LoVo (cell line): ENCODE results near the gene CRKL.

Source experiments
- DNase-seq: peaks from one replicate; pipeline ENCODE4 v3.0.0-alpha.2; 2016; ENCODE audit warnings: low spot score

The CRKL gene

DNA sequence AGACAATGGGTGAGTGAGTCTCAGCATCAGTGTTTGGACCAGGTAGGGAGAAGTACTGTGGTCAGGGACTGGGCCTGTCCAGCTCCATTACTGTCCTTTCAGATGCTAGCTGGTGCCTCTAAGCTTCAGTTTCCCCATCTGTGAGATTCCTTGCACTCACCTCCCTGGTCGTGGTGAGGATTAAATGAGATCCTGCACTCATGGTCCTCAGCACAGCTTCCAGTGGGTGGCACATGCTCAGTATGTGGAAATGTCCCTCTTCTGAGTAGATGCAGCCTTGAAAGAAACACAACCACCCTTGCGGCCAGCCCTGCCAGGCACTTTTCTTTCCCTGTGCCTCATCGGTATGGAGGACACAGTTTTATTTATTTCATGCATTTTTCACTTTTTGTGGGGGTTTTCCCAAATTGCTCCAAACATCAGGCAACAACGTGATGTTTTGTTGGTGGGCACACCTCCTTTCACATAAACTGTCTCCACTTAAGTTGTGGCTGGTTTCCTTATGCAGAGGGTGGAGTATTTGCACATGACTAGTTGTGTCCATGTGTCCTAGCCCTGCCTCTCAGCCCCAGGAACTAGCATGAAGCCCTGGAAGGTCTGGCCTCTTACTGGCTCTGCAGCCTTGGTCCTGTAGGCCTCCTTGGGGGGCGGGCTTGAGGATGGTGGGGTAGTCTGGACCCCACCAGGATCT, 66.0 kb downstream of the CRKL start:
- DNase-seq = no peak

DNA sequence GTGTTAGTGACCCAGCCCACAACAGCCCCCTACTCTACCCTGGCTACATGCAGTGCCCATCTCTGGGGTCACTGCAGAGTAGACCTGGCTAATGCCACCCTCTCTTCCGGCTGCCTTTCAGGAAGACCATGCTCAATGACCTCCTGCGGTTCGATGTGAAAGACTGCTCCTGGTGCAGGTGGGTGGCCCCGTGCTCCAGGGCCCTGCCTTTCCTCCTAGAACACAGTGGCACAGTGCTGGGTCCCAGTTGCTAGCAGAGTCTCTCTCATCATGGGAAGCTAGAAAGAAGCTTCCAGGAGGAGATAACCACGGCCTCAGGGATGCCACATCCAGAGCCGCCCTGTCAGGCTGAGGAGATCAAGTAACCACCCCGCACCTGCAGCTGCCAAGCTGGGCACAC, 68.5 kb downstream of the CRKL start:
- DNase-seq = no peak

DNA sequence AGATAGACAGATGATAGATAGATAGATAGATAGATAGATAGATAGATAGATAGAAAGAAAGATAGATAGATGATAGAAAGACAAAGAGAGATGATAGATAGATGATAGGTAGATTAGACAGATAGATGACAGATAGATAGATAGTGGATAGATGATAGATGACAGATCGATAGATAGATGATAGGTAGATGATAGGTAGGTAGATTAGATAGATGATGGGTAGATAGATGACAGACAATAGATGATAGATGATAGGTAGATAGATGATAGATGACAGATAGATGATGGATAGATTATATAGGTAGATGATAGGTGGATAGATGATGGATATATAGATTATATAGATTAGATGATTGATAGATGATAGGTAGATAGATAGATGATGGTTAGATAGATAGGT, 69.2 kb downstream of the CRKL start:
- no peak for DNase-seq

DNA sequence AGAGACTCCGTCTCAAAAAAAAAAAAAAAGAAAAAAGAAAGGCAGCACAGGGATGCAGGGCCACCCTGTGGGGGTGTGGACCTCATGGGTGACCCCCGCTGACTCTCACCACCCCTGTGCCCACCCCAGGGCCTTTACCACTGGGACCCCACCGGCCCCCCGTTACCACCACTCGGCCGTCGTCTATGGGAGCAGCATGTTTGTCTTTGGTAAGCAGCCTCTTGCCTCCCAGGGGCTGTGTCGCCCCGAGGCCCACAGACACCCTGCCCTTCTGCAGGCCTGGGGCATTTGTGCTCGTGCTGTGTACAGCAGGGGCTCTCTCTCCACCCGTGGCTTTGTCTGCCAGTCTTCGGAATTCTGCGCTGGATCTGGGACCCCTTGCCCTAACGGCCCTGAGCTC, 70.2 kb downstream of the CRKL start:
- no peak for DNase-seq

DNA sequence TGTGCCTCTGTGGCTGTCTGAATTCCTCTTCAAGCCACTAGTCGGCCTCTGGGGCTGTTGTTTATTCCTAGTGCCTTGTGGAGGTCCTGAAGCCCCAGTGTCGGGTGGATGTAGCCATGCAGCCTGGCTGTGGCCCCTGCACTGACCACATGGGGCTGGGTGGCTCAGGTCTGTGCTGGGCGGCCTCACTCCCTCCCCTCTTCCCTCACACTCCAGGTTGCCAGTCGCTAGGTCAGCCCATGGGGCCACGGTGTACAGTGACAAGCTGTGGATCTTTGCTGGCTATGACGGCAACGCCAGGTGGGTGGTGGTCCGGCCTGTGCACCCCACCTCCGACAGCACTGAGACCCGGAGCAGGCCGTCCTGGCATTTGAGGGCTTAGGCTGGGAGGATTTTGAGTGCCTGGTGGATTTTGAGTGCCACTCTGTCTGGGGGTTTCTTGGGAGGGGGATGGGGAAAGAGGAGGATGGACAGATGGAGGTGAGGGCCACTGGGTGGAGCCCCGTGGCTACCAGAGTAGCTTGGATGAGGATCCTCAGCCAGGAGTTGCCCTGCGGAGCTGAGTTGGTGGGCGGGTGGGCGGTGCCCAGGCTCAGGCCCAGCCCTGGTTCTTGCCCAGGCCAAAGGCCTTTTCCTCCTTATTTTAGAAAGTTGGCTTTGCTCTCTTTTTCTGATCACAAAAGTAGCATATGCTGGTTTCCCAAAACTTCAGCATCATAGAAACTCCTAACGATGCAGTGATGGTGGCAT, 71.5 kb downstream of the CRKL start:
- no peak for DNase-seq

DNA sequence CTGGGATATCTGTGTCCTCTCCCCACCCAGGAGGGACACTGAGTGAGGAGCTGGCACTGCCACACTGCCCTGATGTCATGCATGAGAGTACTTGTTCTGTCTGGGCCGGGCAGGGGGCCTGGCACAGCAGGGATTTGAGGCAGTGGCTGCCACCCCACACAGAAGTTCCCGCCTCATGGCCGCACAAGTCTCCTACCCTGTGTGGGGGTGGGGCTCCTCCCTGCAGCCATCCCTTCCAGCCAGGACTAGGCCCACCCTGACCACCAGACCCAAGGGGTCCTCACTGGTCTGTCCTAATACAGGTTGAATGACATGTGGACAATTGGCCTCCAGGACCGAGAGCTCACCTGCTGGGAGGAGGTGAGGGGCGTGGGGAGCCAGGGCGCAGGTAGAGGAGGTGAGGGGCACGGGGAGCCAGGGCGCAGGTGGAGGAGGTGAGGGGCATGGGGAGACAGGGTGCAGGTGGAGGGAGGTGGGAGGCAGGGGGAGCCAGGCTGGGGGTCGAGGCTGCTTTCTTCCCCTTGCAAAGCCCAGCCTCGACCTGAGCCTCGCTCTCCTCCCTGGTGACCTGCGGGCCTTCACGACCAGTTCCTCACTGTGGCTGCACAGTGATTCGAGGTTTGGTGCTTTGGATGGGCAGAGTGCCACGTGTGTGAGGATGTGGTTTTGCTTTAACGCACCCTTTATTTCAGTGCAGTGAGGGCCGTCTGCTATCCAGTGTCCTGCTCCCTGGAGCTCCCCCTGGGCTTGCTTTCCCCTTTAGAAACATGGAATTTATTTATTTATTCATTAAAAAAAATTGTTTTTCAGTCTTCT, 72.3 kb downstream of the CRKL start:
- DNase-seq = no peak

DNA sequence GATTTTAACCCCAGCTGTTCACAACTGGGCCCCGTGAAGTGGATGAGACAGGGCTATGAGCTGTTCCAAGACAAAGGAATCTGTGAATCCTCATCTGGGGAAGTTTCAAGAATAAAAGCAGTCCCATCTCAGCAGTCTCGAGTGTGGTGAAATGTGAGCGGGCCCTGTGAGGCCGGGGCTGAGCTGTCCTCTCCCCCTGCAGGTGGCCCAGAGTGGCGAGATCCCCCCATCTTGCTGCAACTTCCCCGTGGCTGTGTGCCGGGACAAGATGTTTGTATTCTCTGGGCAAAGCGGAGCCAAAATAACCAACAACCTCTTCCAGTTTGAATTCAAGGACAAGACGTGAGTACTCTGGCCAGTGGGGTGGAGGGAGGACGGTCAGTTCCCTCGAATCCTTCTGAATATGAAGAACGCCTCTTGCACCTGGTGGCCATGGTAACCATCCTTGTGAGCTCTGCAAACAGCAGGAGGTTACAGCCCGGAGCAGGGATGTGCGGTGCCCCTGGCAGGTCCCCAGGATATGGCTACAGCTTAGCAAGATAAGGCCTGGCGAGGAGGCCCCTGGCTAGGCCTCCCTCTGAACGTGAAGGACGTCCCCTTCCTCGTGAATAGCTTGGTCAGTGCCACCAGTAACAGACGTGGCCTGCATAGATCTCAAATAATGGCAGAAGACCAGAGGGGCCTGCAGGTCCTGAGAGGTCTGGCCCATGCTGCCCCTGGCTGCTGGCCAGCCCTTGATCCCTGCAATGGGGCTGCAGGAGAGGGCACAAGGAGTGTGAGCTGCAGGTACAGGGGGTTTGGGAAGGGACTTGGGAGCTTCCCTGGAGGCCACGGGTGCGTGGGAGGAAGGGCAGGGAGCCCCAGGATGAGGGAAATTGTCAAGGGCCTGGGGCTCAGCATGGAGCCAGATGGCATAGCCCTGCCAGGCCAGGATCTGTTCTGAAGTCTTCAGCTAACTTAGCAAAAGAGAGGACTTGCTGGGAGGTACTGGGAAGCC, 73.3 kb downstream of the CRKL start:
- no peak for DNase-seq

DNA sequence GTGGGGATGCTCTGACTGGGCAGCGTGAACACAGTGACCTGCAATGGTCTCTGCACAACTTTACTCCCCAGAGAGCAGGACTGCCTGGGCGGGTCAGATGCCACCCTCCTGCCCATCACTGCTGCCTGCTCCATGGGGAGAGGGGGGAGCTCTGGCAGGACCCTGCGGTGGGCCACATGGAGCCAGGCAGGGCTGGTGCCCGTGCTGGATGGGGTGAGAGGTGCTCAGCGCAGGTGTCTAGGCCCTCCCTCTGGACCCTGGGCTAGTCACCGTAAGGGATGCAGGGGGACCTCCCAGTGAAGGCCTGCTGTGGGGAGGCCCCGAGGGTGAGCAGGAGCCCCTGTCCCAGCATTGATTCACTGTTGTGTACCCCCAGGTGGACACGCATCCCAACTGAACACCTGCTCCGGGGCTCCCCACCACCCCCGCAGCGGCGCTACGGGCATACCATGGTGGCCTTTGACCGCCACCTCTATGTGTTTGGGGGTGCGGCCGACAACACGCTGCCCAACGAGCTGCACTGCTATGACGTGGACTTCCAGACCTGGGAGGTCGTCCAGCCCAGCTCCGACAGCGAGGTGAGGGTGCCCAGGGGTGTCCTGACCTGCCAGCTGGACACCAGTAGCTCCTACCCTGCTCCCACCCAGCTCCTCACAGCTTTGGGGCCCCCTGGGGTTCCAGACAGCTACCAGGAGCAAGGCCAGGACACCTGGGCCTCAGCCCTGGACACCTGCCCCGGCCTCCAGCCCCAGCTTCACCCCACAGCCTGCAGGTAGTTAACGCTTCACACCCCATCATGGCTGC, 74.2 kb downstream of the CRKL start:
- DNase-seq = no peak

DNA sequence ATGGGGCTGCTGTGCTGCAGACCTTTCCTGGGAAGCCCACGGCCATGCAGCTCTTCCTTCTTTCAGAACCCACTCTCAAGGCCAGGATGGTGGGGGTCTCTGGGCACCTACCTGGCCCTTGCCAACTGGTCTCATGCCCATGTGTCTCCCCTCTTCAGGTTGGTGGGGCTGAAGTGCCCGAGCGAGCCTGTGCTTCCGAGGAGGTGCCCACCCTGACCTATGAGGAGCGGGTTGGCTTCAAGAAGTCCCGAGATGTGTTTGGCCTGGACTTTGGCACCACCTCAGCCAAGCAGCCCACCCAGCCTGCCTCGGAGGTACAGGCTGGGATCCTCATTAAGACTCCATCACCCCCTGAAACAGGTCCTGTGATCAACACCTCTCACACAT, 74.8 kb downstream of the CRKL start:
- DNase-seq = no peak

DNA sequence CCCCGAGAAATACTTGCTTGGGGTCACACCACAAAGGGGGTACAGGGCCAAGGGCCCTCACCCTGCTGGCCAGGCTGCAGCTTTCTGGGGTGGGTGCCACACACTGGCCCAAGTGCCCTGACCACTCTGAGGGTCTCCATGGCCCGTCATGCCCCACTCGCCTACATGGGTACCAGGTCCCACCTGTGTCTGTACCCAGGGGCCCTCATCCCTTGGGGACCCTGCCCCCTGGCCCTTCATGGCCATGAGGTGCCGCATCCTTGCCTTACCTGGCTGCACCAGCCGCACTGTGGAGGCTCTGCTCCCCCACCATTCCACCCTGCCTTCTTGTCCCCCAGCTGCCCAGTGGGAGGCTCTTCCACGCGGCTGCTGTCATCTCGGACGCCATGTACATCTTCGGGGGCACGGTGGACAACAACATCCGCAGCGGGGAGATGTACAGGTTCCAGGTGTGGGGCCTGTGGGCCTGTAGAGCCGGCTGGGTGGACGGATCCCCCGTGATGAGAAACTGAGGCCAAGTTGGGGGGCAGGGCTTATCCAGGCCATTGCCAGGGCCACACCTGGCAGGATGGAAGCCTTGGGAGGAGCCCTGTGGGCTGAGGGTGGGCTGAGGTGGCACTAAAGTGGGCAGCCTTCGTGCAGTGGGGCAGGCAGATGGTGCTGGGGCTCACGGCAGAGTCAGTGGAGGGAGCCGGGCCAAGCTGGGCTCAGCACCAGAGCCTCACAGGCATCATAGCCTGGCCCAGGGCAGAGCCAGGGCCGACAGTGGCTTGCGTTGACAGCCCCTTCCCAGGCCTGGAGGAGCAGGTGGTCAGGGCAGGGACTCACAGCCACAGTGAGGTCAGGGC, 75.5 kb downstream of the CRKL start:
- no peak for DNase-seq

DNA sequence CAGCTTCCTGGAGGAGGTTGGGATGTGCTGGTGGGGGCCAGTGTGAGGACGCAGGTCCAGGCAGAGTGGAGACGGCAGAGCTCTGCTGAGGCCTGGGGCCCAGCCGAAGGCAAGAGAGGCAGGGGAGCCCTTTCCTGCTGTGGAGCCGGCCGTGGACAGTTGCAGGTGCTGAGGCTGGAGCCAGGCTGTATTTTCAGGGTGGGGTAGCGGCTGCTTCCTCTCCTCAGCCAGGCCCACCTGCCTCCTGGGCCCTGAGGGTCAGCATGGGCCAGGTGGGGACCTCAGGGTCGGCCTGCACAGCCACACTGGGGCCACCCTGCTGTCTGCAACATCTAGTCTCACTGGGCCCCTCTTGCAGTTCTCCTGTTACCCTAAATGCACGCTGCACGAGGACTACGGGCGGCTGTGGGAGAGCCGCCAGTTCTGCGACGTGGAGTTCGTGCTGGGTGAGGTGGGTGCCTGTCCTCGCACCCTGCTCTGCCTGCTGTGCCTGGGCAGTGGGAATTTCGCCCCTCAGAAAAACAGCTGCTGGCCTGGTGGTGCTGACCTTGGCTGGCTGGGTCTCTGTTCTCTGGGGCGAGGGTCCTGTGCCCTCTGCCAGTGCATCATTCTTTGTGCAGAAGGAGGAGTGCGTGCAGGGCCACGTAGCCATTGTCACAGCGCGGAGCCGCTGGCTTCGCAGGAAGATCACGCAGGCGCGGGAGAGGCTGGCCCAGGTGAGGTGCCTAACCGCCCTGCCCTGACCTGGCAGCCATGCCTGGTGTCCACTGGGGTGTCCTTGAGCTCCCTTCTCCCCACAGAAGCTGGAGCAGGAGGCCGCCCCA, 76.3 kb downstream of the CRKL start:
- no peak for DNase-seq

DNA sequence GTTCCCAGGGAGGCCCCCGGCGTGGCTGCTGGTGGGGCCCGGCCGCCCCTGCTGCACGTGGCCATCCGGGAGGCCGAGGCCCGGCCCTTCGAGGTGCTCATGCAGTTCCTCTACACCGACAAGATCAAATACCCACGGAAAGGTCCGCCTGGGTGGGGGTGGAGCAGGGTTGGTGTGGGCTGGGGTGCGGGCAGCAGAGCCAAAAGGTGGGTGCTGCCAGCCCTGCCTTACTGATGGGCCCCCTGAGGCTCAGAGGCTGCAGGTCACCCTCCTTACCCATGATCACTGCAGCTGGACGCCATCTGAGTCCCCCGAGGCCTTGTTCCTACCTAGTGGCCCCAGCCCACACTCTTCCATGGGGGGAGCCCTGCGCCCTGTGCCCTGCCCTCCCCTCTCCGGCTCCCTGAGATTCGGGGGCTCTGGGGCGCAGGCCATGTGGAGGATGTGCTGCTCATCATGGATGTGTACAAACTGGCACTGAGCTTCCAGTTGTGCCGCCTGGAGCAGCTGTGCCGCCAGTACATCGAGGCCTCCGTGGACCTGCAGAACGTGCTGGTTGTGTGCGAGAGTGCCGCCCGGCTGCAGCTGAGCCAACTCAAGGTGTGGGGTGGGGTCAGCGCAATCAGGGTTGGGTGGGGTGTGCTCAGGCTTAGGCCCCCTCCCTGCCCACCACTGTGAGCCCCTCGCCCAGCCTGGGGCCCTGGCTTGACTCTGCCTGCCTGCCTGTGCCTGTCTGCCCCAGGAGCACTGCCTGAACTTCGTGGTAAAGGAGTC, 77.1 kb downstream of the CRKL start:
- no peak for DNase-seq

DNA sequence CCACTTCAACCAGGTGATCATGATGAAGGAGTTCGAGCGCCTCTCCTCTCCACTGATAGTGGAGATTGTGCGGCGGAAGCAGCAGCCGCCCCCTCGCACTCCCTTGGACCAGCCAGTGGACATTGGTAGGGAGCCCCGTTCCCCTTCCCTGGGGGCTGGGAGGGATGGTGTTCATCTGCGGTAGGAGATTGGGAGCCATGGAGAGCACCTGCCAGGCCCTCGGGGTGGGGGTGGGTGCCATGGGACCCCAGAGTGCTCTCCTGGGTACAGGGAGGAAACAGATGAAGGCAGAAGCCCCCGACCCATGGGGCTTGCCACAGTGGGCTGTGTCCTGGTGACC, 77.7 kb downstream of the CRKL start:
- DNase-seq = no peak

DNA sequence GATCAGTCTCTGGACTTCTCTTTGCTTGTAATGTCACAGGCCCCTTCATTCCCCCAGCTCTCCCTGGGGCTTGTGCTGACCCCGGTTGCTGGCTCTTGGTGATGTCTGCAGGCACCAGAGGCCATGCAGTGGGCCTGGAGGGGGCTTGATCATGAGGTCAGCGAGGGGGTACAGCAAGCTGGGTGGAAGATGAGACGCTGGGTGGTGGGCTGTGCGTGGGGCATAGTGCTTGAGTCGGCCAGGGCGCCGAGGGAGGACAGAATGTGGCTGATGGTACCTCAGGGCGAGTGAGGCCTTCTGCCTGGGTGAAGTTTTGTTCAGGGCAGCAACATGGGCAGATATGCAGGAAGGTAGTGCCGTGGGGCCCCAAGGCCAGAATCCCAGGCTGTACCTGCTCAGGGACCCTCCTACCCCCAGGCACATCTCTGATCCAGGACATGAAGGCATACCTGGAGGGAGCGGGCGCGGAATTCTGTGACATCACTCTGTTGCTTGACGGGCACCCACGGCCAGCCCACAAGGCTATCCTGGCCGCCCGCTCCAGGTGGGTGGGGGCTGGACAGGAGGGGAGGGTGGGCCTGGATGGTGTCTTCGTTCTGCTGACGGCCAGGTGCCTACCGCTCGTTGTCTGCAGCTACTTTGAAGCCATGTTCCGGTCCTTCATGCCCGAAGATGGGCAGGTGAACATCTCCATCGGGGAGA, 78.3 kb downstream of the CRKL start:
- no peak for DNase-seq

DNA sequence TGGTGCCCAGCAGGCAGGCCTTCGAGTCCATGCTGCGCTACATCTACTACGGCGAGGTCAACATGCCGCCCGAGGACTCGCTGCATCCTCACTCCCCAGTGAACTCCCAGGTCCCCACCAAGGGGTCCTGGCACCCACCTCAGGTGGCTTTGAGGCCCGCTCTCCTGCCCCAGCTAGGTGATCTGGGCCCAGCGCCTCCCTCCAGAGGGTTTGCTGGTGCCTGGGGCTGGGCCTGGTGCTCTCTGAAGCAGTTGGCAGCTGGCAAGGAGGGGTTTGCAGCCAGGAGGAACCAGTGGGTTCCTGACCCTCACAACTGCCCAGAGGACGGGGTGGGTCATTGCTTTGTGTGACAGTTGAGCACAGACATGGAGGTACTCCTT, 78.8 kb downstream of the CRKL start:
- no peak for DNase-seq

DNA sequence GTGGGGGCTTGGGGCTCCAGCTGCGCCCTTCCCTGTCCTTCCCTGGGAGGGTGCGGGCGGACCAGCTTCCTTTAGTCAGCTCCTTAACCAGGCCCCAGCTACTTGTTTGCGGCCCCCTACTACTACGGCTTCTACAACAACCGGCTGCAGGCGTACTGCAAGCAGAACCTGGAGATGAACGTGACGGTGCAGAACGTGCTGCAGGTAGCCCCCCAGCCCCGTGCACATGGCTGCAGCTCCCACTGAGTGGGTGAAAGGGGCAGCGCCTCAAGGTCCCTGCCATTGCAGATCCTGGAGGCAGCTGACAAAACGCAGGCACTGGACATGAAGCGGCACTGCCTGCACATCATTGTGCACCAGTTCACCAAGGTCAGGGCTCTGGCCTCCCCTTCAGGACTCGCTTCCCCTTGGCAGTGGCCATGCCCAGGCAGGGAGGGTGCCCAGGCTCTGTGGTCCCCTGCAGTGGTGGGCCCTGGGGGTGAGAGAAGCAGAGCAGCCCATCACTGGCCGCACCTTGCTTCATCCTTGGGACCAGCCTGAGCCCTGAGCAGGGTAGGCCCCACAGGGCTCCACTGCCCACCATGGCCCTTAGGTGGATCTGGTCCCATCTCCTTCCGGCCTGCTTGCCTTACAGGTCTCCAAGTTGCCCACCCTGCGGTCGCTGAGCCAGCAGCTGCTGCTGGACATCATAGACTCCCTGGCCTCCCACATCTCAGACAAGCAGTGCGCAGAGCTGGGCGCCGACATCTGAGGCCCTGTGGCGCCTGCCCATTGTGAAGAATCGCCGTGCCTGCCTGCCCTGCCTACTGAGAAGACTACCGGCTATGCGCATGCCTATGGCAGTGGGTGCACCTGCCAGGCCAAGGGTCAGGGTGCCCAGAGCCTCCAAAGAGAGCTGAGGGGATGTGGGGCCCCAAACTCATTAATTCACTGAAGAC, 79.7 kb downstream of the CRKL start:
- DNase-seq = no peak
